Activated CD8-positive, alpha-beta memory T cell treated with anti-CD3 and anti-CD28 coated beads, Interleukin-2, amount 50 U/mL, for 1 hour (primary cell): ENCODE results near the gene SNTG2.

Source experiments
- DNase-seq: peaks from one replicate; pipeline ENCODE4 v3.0.0-alpha.2; 2020; ENCODE audit errors: extremely low read depth

Gene SNTG2

GRCh38 chr2:951224-952006 lies 766 bp downstream of the SNTG2 start:
- no peak for DNase-seq

DNA sequence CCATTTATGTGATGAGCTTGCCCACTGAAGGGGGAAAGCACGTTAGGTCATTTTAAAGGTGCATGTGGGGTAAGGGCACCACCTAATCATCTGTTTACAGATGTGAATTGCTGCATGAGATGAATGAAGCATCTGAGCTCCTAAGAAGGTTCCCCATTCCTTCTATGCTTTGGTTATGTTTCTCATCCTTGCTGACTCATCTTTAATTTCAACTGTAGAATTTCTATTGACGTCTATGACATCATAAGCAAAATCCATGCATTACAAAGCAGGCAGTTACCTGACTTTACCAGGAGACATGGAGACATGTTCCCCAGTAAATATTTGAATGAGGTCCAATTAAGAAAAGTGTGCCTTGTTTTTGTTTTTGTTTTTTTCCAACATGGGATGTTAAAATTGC lies 2.8 kb downstream of the SNTG2 start:
- no peak for DNase-seq

- DNase-seq, result no peak
Measured at GRCh38 chr2:953975-954686, 3.5 kb downstream of the SNTG2 start.

DNA sequence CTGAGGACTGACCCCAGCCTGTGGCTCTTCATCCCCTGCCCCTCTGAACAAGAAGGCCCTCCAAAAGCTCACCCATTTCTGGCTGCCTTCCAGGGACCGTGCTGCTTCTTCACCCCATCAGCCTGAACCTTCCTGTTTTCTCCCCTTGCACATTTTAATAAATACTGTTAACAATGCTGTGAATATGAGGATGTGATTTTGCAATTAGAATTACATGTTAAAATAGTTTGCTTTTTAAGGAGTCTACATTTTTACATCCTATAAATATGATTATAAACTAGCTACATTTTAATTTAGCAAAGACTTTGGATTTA lies 4.0 kb downstream of the SNTG2 start:
- DNase-seq, result no peak

DNA sequence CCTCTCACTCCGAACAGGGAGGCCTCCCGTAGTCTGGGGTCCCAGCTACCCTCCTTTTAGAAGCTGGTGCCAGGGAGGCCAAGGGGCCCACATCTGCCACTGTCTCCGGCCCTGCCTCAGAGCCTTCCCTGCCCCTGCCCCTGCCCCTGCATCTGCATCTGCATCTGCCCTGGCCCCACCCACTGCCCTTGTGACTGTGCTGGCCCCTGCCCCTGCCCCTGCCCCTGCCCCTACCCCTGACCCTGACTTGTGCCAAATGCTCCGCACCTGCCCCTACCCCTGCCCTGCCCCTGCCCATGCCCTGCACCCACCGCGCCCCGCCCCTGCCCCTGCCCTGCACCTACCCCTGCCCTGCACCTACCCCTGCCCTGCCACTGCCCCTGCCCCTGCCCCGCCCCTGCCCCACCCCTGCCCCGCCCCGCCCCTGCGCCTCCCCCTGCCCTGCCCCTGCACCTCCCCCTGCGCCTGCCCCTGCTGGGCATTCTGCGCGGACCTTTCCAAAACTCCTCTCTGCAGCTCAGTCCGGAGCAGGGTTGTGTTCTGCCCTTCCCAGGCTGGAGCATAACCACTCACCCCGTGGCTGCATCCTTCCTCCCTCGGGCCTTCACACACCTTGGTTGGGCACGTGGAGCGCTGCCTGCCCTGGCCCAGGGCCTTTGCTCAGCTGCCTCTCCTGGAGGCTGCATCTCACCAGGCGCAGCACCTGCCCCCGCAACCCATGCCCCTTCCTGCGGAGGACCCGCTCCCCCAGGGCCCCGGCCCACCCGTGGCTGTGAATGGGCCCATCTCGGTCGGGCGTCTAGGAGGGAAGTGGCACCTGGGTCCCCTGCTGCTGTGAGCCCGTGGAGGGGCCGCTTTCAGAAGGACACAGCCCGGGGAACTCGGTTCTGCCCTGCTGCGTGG lies 5.4 kb downstream of the SNTG2 start:
- DNase-seq, result no peak

- DNase-seq, result no peak
Measured at GRCh38 chr2:959457-959856, 8.8 kb downstream of the SNTG2 start.

- DNase-seq, result no peak
Measured at GRCh38 chr2:960061-960736, 9.6 kb downstream of the SNTG2 start.

- DNase-seq, result no peak
Measured at GRCh38 chr2:961786-962185, 11.1 kb downstream of the SNTG2 start.

- no peak for DNase-seq
Measured at GRCh38 chr2:963876-964275, 13.2 kb downstream of the SNTG2 start.

- no peak for DNase-seq
Measured at GRCh38 chr2:964562-964961, 13.9 kb downstream of the SNTG2 start.

GRCh38 chr2:965640-966147 lies 15.0 kb downstream of the SNTG2 start:
- DNase-seq, result no peak

DNA sequence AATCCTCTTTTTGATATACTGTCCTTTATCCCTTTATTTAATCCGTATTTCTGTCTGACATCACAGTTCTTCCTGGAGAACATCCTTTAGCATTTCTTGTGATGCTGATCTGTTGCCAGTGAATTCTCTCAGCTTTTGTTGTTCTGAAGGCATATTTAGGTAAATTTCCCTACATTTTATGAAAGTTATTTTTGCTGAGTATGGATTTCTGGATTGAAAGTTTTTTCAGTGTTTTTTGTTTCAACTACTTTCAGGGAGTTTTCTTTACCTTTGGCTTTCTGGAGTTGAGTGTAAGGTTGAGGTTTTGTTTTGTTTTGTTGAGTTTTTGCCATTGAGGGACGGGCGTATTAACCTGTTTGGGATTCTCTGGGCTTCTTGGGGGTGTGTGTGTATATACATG lies 22.5 kb downstream of the SNTG2 start:
- no peak for DNase-seq

- DNase-seq, result no peak
Measured at GRCh38 chr2:974054-974453, 23.4 kb downstream of the SNTG2 start.

- DNase-seq, result no peak
Measured at GRCh38 chr2:974502-974901, 23.9 kb downstream of the SNTG2 start.

DNA sequence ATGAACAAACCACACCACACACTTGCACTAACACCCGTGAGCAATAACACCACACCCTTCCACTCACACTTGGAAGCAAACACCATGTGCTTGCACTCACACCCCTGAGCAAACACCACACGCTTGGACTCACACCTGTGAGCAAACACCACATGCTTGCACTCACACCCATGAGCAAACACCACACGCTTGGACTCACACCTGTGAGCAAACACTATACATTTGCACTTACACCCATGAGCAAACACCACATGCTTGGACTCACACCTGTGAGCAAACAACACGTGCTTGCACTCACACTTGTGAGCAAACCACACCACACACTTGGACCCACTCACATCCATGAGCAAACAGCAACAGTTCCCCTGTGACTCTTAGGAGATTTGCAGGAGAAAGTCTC lies 24.4 kb downstream of the SNTG2 start:
- no peak for DNase-seq

DNA sequence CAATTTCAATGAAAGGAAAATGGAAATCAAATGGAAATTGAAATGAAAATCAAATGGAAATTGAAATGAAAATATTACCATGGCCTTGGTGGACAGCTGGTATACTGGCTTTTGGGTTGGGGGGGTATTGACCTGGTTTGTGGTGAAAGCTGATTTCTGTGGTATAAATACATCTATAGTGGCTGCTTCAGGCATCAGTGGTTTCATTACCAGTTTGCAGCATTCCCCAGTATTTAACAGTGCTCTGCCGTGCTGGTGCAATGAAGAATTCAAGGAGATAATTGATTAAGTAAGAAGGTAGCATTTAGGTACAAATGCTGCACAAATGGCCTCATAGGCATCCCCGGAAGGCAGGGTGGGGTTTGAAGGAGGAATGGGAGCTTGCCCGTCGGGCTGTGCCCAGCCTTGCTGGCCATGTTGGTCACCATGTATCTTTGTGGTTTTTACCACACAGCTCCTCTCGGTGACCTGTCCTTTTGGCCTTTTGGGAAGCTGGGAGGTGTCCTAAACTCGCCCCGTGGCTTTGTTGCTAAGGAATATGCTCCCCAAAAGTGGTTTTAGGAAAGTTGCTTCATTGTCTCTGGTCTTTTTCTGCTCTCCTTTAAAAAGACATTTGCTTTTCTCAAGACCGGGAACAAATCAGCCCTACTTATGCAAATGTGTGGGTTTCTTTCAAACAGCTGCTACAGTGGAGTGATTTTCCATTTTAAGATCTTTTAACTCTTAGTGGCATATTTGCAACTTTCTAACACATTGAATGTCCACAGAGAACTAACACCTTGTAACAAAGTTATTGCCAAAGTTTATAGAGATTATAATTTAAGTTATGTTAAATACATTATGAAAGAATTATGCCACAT lies 28.6 kb downstream of the SNTG2 start:
- DNase-seq, result no peak

GRCh38 chr2:980176-980575 lies 29.5 kb downstream of the SNTG2 start:
- DNase-seq, result no peak

DNA sequence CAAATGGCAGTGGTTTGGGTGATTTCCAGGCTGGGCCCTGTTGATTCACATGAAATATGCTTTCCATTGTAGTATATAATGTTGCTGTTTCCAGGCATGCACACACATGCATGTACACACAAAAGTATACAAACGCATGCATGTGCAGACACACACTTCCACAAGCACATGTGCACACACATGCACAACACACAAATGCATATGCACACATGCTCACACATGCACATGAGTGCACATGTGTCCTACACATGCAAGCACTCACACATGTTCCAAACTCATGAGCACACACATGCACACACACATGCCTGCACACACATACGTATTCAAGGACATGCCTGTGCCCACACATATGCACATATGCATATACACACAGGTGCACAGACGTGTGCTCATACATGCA lies 30.6 kb downstream of the SNTG2 start:
- DNase-seq, result no peak

- DNase-seq, result no peak
Measured at GRCh38 chr2:981759-982158, 31.1 kb downstream of the SNTG2 start.

- no peak for DNase-seq
Measured at GRCh38 chr2:985317-985898, 34.8 kb downstream of the SNTG2 start.

GRCh38 chr2:987789-988188 lies 37.1 kb downstream of the SNTG2 start:
- DNase-seq, result no peak
